Stimulated activated CD8-positive, alpha-beta memory T cell treated with anti-CD3 and anti-CD28 coated beads, Interleukin-4, amount 100 ng/mL, for 48 hours (primary cell): ENCODE results near the gene MANBA.
A peak's percentile ranks its signal among the peaks of the same experiment; 100 is the strongest.

Experiments used
- DNase-seq: peaks from one replicate; pipeline ENCODE4 v3.0.0-alpha.2; 2020

The MANBA gene

DNA sequence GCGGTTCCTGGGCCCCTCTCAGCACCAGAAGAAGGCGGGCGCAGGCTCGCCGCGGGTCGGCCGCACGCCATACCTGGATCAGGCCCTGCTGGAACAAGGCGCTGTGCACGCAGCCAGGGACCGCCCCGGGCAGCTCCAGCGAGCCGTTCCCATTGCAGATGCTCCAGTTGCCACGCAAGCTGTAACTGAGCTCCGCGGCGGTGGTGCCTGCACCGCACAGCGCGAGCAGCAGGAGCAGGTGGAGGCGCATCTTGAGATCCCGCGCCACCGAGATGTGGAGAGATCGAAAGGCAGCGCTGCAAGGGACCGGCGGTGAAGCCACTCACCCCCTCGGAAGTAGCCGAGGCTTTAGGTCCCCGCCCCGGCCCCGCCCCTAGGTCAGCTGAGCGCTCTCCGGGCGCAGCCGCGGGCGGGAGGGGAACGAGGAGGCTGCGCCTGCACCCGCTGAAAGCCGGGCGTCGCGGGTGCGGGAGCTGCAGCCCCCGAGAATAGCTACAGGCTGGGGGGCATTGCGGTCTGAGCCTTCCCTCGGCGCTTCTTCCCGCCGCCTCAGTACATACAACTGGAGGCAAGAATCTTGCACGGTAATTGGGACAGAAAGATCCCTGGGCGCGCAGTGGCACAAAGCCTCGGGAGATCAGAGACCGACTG lies at the start of gene MANBA:
MANBA (minus strand) TSS at position 324 of the 651 bp plus-strand sequence; CDS start at position 250, 74 bp downstream.
- peak; percentile 88 for DNase-seq

GRCh38 chr4:102809691-102810090 lies 48.9 kb upstream of the MANBA start:
- DNase-seq, result no peak

DNA sequence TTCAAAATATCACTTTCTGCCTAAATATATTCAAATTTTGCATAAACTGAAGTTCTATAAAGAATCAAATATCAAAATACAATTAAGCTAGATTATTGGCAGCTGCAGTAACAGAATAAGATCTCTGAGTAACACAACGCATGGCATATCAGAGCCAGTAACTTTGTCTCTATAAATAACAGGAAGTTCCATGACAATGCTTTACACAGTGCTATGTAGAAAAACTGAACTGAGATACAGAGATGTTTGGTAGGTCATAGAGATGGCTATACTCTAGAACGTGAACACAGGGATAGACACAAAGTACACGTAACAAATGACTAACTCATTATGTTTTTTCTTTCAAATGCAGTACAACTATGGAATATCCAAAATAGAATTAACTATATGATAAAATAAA lies 48.4 kb upstream of the MANBA start:
- no peak for DNase-seq

- no peak for DNase-seq
Observed at GRCh38 chr4:102808009-102808408, 47.2 kb upstream of the MANBA start.

DNA sequence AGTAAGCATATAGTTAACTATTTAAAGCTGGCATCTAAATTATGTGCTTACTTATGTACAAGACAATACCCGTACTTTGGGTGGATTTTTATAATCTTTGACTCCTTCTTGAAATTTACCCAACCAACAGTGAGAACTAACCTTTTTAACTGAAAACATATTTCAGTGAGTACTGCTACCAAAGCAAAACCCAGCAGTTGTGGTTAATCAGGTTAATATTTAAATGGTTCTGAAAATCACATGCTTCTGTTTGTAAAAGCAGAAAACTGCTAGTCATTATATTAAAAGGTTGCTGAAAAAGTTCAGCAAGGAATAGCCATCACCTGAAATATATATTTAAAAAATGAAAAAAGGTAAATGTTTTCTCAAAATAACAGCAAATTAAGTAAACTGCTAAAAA lies 46.6 kb upstream of the MANBA start:
- no peak for DNase-seq

- no peak for DNase-seq
Observed at GRCh38 chr4:102799816-102800215, 39.0 kb upstream of the MANBA start.

DNA sequence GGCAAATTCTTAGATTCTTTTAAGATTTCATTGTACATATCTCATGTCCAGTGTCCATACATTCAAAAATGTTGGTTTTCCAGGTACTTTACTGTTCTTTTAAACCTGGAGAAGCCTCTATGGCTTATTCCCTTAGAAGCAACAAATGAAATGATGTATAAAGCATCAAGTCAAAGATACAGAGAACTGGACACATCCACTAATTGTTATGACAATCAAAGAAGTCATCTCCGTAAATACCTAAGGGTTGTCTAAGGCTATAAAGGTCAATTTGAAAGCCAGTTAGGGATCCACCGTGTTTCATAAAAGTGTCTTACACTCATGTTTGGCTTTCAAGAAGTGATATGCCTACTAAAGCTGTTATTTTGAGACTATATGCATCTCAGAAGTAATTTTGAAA lies 34.2 kb upstream of the MANBA start:
- DNase-seq, result no peak

DNA sequence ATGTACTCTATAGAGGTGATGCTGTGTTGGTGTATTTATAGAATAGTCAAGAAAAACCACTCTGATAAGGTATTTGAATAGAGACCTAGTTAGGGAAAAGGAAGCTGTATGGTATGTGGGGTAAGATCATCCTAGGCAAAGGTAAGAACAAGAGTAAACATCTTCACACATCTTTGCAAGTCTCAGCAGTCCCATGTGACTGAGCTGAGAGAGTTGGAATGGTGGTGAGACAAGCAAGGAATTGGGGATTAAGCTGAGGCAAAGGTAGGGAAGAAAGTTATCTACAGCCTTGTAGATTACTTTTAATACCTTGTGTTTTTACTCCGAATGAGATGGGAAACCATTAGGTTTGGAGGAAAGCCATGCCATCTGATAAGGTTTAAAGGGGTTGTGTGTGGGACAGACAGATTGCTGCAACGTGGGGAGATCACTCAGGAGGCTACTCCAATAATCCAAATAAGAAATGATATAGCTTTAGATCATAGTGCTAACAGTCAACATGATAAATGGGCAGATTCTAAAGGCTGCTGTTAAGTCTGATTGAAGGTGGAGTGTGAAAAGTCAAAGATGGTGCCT lies 31.7 kb upstream of the MANBA start:
- no peak for DNase-seq

DNA sequence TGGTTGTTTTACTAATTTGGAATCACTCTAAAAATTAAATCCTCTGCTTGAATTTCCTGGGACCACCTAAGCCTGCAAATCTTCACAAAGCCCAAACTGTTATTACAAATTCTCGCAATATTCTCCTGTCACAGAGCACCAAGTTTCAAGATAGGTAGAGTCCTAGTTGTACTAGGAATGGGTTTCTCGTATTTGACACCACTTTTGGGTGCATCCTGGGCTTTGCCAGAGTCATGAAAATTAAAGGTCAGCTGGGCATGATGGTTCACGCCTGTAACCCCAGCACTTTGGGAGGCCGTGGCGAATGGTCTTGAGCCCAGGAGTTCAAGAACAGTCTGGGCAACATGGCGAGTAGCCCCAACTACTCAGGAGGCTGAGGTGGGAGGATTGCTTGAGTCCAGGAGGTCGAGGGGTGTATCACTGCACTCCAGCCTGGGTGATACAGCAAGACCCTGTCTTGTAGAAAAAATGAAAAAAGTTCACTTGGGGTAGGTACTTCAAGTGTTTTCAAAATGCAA lies 30.6 kb upstream of the MANBA start:
- DNase-seq, result no peak

DNA sequence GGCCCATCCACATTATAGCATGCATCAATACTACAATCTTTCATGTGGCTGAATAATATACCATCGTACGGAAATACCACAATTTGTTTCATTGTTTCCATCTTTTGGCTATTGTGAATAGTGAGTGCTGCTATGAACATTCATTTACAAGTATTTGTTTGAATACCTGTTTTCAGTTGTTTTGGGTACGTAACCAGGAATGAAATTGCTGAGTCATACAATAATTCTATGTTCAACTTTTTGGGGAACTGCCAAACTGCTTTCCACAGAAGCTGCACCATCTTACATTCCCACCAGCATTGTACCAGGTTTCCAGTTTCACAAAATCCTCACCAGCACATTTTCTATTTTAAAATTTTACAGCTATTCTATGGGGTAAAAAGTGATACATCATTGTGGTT lies 28.5 kb upstream of the MANBA start:
- no peak for DNase-seq

DNA sequence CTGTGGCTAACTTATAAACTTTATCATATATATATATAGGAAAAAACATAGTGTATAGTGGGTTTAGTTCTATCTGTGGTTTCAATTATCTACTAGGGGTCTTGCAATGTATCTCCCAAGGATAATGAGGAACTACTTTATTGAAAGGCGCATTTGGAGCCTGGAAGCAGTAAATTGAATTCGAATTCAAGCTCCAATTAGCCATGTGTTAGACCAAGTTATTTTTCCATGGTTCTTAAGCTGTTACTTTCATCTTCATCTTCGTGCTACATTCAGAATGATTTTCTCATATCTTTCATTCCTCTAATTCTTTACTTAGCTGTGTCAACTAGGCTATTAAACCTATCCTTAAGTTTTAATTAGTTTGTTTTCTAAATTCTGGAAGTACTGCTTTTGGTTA lies 27.2 kb upstream of the MANBA start:
- no peak for DNase-seq

DNA sequence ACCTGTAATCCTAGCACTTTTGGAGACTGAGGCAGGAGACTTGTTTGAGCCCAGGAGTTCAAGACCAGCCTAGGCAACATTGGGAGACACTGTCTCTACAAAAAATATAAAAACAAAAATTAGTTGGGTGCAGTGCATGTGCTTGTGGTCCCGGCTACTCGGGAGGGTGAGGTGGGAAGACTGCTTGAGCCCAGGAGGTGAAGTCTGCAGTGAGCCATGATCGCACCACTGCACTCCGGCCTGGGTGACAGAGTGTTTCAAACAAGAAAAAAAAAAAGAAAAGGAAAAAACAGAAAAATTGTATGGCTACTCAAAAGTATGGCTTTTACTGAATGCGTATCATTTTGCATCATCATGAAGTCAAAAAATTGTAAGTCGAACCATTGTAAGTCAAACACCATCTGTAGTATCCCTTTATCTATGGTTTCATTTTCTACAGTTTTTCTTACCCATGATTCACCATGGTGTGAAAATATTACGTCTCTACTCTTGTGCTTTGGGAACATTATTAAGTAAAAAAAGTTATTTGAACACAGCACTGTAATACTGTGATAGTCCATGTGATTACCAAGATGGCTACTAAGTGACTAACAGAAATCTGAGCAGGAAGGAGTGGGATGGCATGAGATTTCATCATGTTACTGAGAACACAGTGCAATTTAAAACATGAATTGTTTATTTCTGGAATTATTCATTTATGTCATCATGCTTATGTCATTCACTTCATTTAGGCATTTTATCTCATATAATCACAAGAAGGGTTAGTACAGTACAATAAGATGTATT lies 26.5 kb upstream of the MANBA start:
- no peak for DNase-seq

DNA sequence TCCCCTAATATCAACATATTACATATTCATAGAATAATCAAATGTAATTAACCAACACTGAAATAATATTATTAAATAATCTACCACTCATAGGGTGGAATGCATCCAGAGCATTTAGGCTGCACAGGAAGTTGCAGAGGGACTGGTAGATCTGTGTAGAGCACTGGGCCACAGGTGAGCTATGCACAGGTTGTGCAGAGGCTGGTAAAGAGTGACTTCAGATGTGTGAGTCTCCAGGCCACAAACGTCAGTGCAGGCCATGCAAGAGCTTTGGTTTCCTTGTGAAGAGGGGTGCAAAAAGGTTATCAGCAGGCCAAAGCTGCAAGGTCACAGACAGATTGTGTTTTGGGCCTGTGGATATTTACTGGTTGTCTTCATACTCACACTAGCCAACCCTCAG lies 25.5 kb upstream of the MANBA start:
- DNase-seq, result no peak

DNA sequence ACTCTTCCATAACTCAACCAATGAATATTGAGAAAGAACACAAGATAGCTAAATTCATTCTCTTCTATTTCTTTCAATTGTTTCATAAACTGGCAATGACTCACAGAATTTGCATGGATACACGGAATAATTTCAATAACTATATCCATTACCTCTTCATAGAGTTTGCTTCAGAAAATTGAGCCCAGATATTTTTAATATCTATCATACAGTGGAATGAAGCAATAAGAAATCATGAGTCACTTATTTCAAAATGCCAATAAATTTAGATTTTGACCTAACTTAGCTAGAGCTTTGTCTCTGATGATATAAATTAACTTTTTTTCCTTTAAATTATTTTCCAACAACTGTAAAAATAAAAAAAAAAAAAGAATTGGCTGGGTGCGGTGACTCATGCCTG lies 22.2 kb upstream of the MANBA start:
- no peak for DNase-seq

GRCh38 chr4:102781570-102781969 lies 20.8 kb upstream of the MANBA start:
- no peak for DNase-seq

DNA sequence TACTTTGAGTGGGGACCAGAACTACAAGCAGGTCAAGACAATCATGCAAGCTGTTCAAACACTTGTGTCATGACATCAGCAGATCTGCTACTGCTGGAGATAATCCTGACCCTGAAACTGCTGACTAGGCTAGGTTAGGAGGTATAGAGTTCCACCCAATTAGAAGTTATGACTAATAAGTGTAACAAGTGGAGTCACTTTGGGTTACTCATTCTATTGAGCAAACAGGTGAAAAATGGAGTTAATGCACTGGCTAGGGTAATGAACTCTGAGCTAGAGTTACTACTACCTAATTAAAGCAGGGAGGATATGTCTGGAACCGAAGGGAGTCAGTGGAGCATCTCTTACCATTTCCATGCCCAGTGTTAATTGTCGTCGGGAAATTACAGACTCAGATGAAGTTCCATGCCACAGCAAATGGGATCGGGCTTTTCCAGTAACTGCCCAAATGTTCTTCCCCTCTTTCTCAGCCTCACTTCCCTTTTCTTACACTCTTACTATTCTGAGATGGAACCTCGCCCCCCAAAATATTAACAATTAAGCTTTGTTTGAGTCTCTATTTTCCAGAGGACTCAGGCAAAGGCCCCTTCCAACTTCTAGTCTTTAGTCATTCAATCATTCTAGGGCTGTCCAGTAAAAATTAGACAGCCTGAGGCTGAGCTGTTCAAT lies 19.8 kb upstream of the MANBA start:
- no peak for DNase-seq

DNA sequence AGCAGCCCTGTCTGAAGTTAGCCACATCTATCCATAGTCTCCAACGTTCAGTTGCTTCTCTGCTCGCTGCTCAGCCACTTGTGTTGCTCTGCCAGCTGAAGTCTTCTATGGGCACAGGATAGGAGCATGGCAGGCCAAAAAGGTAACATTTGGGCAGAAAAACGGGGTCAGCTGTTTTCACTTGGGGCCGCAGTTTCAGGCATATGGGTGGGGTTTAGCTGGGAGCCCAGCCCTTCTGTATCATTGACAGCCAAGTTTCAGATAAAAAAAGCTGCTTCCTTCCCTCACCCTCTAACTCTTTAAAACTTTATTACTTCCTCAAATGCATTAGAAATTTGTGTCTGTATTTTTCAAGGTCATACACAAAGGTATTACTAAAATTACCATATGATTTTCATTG lies 18.4 kb upstream of the MANBA start:
- no peak for DNase-seq

DNA sequence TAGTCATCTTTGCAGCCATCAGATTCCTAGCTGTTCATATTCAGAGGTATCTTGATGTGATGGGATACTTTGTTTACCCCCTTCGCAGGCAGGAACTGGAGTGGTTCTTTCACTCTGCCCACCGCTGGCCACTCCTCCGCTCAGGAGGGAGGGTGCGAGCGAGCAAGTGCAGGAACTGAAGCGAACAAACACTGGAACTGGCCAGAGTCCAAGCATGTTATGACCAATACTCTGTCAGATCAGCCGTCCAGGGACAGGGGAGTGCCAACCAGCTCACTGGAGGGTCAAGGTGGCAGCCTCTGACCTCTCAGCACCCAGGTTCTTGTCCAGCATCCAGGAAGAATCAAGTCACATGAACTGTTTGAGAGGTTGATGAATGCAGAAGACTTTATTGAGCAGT lies 18.0 kb upstream of the MANBA start:
- DNase-seq, result no peak

GRCh38 chr4:102775805-102776204 lies 15.0 kb upstream of the MANBA start:
- no peak for DNase-seq

DNA sequence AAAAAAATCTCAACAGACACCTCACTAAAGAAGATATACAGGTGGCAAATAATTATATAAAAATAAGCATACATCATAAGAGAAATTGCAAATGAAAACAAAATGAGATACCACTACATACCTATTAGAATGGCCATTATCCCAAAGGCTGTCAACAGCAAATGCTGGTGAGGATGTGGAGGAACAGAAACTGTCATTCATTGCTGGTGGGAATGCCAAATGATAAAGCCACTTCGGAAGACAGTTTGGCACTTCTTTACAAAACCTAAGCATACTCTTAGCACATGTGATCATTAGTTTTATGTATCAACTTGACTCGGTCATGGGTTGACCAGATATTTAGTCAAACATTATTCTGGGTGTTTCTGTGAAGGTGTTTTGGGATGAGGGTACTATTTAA lies 13.5 kb upstream of the MANBA start:
- DNase-seq, result no peak

DNA sequence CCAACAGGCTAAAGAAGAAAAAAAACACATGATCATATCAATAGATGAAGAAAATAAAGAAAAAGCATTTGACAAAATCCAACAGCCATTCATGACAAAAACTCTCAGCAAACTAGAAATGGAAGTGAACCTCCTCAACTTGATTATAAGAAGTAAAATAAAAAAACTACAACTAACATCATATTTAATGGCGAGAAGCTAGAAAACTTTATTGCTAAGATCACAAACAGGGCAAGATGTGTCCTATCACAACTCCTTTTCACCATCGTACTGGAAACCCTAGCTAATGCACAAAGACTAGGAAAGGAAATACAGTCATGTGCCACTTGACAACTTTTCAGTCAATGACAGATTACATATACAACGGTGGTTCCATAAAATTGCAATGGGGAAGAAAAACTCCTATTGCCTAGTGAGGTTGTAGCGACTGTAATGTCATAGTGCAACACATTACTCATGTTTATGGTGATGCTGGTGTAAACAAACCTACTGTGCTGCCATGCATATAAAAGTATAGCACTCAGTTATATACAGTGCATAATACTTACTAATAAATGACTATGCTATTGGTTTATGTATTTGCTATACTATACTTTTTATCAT lies 12.1 kb upstream of the MANBA start:
- DNase-seq, result no peak

GRCh38 chr4:102764901-102765300 lies 4.1 kb upstream of the MANBA start:
- no peak for DNase-seq

DNA sequence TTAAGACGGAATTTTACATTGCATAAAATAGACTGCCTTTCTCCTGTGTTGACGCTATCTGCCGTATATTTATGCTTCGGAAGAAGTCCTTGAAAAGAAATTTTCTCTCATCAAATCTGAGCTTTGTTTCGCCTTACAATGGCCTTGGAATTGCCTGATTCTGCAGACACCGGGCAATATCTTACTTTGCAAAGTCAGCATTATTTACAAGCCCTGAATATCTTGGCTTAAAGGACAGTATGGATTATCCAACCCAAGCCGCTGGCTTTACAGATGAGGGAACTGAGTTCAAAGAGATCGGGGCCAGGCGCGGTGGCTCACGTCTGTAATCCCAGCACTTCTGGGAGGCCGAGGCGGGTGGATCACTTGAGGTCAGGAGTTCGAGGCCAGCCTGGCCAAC lies 1.1 kb upstream of the MANBA start:
- DNase-seq, result no peak
